ENCODE measurements around the gene GJD3.

- TF ChIP-seq, protein P1, sequence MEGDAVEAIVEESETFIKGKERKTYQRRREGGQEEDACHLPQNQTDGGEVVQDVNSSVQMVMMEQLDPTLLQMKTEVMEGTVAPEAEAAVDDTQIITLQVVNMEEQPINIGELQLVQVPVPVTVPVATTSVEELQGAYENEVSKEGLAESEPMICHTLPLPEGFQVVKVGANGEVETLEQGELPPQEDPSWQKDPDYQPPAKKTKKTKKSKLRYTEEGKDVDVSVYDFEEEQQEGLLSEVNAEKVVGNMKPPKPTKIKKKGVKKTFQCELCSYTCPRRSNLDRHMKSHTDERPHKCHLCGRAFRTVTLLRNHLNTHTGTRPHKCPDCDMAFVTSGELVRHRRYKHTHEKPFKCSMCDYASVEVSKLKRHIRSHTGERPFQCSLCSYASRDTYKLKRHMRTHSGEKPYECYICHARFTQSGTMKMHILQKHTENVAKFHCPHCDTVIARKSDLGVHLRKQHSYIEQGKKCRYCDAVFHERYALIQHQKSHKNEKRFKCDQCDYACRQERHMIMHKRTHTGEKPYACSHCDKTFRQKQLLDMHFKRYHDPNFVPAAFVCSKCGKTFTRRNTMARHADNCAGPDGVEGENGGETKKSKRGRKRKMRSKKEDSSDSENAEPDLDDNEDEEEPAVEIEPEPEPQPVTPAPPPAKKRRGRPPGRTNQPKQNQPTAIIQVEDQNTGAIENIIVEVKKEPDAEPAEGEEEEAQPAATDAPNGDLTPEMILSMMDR (IDR thresholded peaks at IDR 0.05), result no peak
- no peak for TF ChIP-seq POLR2A (IDR thresholded peaks at IDR 0.05)
Observed at GRCh38 chr17:40412880-40413279, 48.3 kb upstream of the GJD3 start.

Measured in thyroid gland (tissue), 4 donors.